ENCODE data around the gene TSSK3.
A peak's percentile ranks its signal among the peaks of the same experiment; 100 is the strongest.
"Not testable (repeated sequence)": the region's sequence is repeated elsewhere in the genome, so short reads cannot be mapped to it uniquely, and the experiment has no call there.

The TSSK3 gene

GRCh38 chr1:32365445-32365844, 3.1 kb downstream of the TSSK3 start:
- no peak for DNase-seq

- no peak for DNase-seq
These were observed 5.7 kb downstream of the TSSK3 start for GRCh38 chr1:32367912-32368635.

- no peak for DNase-seq
These were observed 9.9 kb downstream of the TSSK3 start for GRCh38 chr1:32372149-32372756.

- DNase-seq = no peak
These were observed 11.8 kb downstream of the TSSK3 start for GRCh38 chr1:32373996-32374592.

GRCh38 chr1:32376199-32376598, 13.9 kb downstream of the TSSK3 start:
- DNase-seq = no peak

- no peak for DNase-seq
These were observed 15.3 kb downstream of the TSSK3 start for GRCh38 chr1:32377541-32378220.

GRCh38 chr1:32380057-32380456, 17.7 kb downstream of the TSSK3 start:
- no peak for DNase-seq

GRCh38 chr1:32386676-32387392, 24.5 kb downstream of the TSSK3 start:
- DNase-seq = no peak

GRCh38 chr1:32388641-32389040, 26.3 kb downstream of the TSSK3 start:
- no peak for DNase-seq

GRCh38 chr1:32390904-32391870, 28.8 kb downstream of the TSSK3 start:
- no peak for DNase-seq

GRCh38 chr1:32392325-32392724, 30.0 kb downstream of the TSSK3 start:
- no peak for DNase-seq

GRCh38 chr1:32393136-32393535, 30.8 kb downstream of the TSSK3 start:
- DNase-seq = no peak

GRCh38 chr1:32393832-32394140, 31.4 kb downstream of the TSSK3 start:
- peak; percentile 71 for DNase-seq

- DNase-seq = peak; percentile 97
These were observed 32.0 kb downstream of the TSSK3 start, which contains the start of gene BSDC1 for GRCh38 chr1:32394141-32394889. TSS of gene BSDC1 (minus strand) at chr1:32394441. CDS start at chr1:32394414, 27 bp downstream.

GRCh38 chr1:32394890-32395432, 32.6 kb downstream of the TSSK3 start:
- DNase-seq = no peak

GRCh38 chr1:32396524-32396923, 34.2 kb downstream of the TSSK3 start:
- not testable (repeated sequence) for DNase-seq

GRCh38 chr1:32398401-32398800, 36.1 kb downstream of the TSSK3 start:
- no peak for DNase-seq

GRCh38 chr1:32399843-32400242, 37.5 kb downstream of the TSSK3 start:
- DNase-seq = no peak

- DNase-seq = peak; percentile 79
These were observed 38.7 kb downstream of the TSSK3 start for GRCh38 chr1:32400876-32401631.

- no peak for DNase-seq
These were observed 42.6 kb downstream of the TSSK3 start for GRCh38 chr1:32404946-32405345.

All from activated CD8-positive, alpha-beta memory T cell treated with anti-CD3 and anti-CD28 coated beads, Interleukin-2, amount 50 U/mL, for 48 hours (primary cell).